Measurements from ENCODE around the gene IKBKE. TPM values are rescaled to one million over a fixed set of nuclear protein-coding genes. Genes with fewer than 3 reads are reported as not detected.

IKBKE gene
- total RNA-seq, 1 donor from 2014 or later, result 7.6 TPM

- TF ChIP-seq CTCF (conservative IDR thresholded peaks at IDR 0.05), result no peak
- H3K4me3 Mint-ChIP-seq, result no peak overlapping the region
- no peak overlapping the region for H3K27ac Mint-ChIP-seq (ENCODE audit: unreplicated experiment)
- H3K4me1 Mint-ChIP-seq, result peaks cover 4% of the 10 kb centered on the region
- H3K9me3 Mint-ChIP-seq, result no peaks in the 10 kb centered on the region
- H3K27me3 Mint-ChIP-seq (ENCODE audit: low read depth), result peaks cover 50% of the 10 kb centered on the region
- no peaks in the 10 kb centered on the region for H3K36me3 Mint-ChIP-seq (ENCODE audit: low read depth)
- DNase-seq (ENCODE audit: low read depth, low spot score), result no peak
These were observed 31.6 kb downstream of the IKBKE start for GRCh38 chr1:206501881-206502280.

GRCh38 chr1:206502403-206502802 is 32.1 kb downstream of the IKBKE start:
- TF ChIP-seq CTCF (conservative IDR thresholded peaks at IDR 0.05), result no peak
- no peak overlapping the region for H3K4me3 Mint-ChIP-seq
- H3K27ac Mint-ChIP-seq (ENCODE audit: unreplicated experiment), result no peak overlapping the region
- no peak for DNase-seq (ENCODE audit: low read depth, low spot score)
- H3K4me1 Mint-ChIP-seq, result peaks cover 4% of the 10 kb centered on the region
- H3K9me3 Mint-ChIP-seq, result no peaks in the 10 kb centered on the region
- H3K36me3 Mint-ChIP-seq (ENCODE audit: low read depth), result no peaks in the 10 kb centered on the region
- H3K27me3 Mint-ChIP-seq (ENCODE audit: low read depth), result peaks cover 55% of the 10 kb centered on the region

GRCh38 chr1:206502812-206503211 is 32.5 kb downstream of the IKBKE start:
- Mint-ChIP-seq H3K27ac (ENCODE audit: unreplicated experiment) (no peak overlapping the region), H3K36me3 (ENCODE audit: low read depth) (no peaks in the 10 kb centered on the region), H3K4me3 (no peak overlapping the region), H3K27me3 (ENCODE audit: low read depth) (peaks cover 57% of the 10 kb centered on the region), H3K9me3 (no peaks in the 10 kb centered on the region), H3K4me1 (peaks cover 4% of the 10 kb centered on the region)
- no peak for DNase-seq (ENCODE audit: low read depth, low spot score)
- no peak for TF ChIP-seq CTCF (conservative IDR thresholded peaks at IDR 0.05)

GRCh38 chr1:206503591-206504362 is 33.5 kb downstream of the IKBKE start:
- no peaks in the 10 kb centered on the region for H3K36me3 Mint-ChIP-seq (ENCODE audit: low read depth)
- no peak for DNase-seq (ENCODE audit: low read depth, low spot score)
- no peaks in the 10 kb centered on the region for H3K9me3 Mint-ChIP-seq
- H3K27me3 Mint-ChIP-seq (ENCODE audit: low read depth), result peaks cover 66% of the 10 kb centered on the region
- TF ChIP-seq CTCF (conservative IDR thresholded peaks at IDR 0.05), result no peak
- no peak overlapping the region for H3K4me3 Mint-ChIP-seq
- no peak overlapping the region for H3K27ac Mint-ChIP-seq (ENCODE audit: unreplicated experiment)
- peaks cover 4% of the 10 kb centered on the region for H3K4me1 Mint-ChIP-seq

- DNase-seq (ENCODE audit: low read depth, low spot score), result no peak
- H3K27ac Mint-ChIP-seq (ENCODE audit: unreplicated experiment), result no peak overlapping the region
- no peak for TF ChIP-seq CTCF (conservative IDR thresholded peaks at IDR 0.05)
- no peaks in the 10 kb centered on the region for H3K36me3 Mint-ChIP-seq (ENCODE audit: low read depth)
- no peaks in the 10 kb centered on the region for H3K9me3 Mint-ChIP-seq
- H3K27me3 Mint-ChIP-seq (ENCODE audit: low read depth), result peaks cover 72% of the 10 kb centered on the region
- H3K4me1 Mint-ChIP-seq, result peaks cover 4% of the 10 kb centered on the region
- no peak overlapping the region for H3K4me3 Mint-ChIP-seq
These were observed 34.1 kb downstream of the IKBKE start for GRCh38 chr1:206504363-206504713.
